H9 (cell line): Measurements from ENCODE around the gene BCL2L1. TPM values are rescaled to one million over a fixed set of nuclear protein-coding genes. Genes with fewer than 3 reads are reported as not detected.

Experiments
- DNase-seq: peaks from one replicate; pipeline ENCODE4 v3.0.0-alpha.2; 2017
- H2AFZ ChIP-seq: one replicate; pipeline ENCODE4 v1.6.1; 2013; ENCODE audit warnings: mild to moderate bottlenecking, low read length, control low read depth, moderate library complexity
- H2AK5ac ChIP-seq: 2 replicates; pipeline ENCODE4 v1.6.1; 2013; ENCODE audit warnings: low read length, control low read depth, mixed read lengths; ENCODE audit not compliant: insufficient read length
- H2BK120ac ChIP-seq: one replicate; pipeline ENCODE4 v1.6.1; 2013; ENCODE audit warnings: low read depth, mild to moderate bottlenecking, low read length, control low read depth, inconsistent platforms; ENCODE audit not compliant: poor library complexity, severe bottlenecking
- H2BK12ac ChIP-seq: 2 replicates; pipeline ENCODE4 v1.6.1; 2013; ENCODE audit warnings: low read length, control low read depth, mixed read lengths, low read depth; ENCODE audit not compliant: insufficient read length
- H2BK15ac ChIP-seq: 2 replicates; pipeline ENCODE4 v1.6.1; 2013; ENCODE audit warnings: low read depth, low read length, control low read depth
- H2BK20ac ChIP-seq: one replicate; pipeline ENCODE4 v1.6.1; 2013; ENCODE audit warnings: low read depth, mild to moderate bottlenecking, low read length, control low read depth, inconsistent platforms; ENCODE audit not compliant: poor library complexity, severe bottlenecking
- H2BK5ac ChIP-seq: 2 replicates; pipeline ENCODE4 v1.6.1; 2013; ENCODE audit warnings: low read length, control low read depth, mixed read lengths; ENCODE audit not compliant: insufficient read length
- H3K14ac ChIP-seq: 2 replicates; pipeline ENCODE4 v1.6.1; 2013; ENCODE audit warnings: low read length, control low read depth; ENCODE audit not compliant: insufficient read depth
- H3K18ac ChIP-seq: 2 replicates; pipeline ENCODE4 v1.6.1; 2013; ENCODE audit warnings: low read depth, mild to moderate bottlenecking, mixed read lengths, low read length, control low read depth; ENCODE audit not compliant: insufficient read length
- H3K23ac ChIP-seq: 2 replicates; pipeline ENCODE4 v1.6.1; 2013; ENCODE audit warnings: low read length, control low read depth, mixed read lengths, low read depth; ENCODE audit not compliant: insufficient read length
- H3K23me2 ChIP-seq: 2 replicates; pipeline ENCODE4 v1.6.1; 2013; ENCODE audit warnings: low read depth, mild to moderate bottlenecking, mixed read lengths, low read length, control low read depth; ENCODE audit not compliant: insufficient read length, poor library complexity, severe bottlenecking
- H3K27ac ChIP-seq: 2 replicates; pipeline ENCODE4 v1.5.1; 2013; ENCODE audit warnings: low read length, control low read depth, mixed read lengths, low read depth; ENCODE audit not compliant: insufficient read length
- H3K27me3 ChIP-seq: 2 replicates; pipeline ENCODE4 v1.6.1; 2013; ENCODE audit warnings: low read length, control low read depth, inconsistent platforms; ENCODE audit not compliant: insufficient read depth
- H3K4ac ChIP-seq: 2 replicates; pipeline ENCODE4 v1.6.1; 2013; ENCODE audit warnings: low read depth, mild to moderate bottlenecking, control low read depth, inconsistent platforms, low read length, moderate library complexity
- H3K4me1 ChIP-seq: 2 replicates; pipeline ENCODE4 v1.6.1; 2013; ENCODE audit warnings: low read length, control low read depth, inconsistent platforms; ENCODE audit not compliant: insufficient read depth
- H3K4me2 ChIP-seq: 2 replicates; pipeline ENCODE4 v1.6.1; 2013; ENCODE audit warnings: low read length, control low read depth, mixed read lengths; ENCODE audit not compliant: insufficient read length, insufficient read depth
- H3K56ac ChIP-seq: 2 replicates; pipeline ENCODE4 v1.6.1; 2013; ENCODE audit warnings: low read depth, mild to moderate bottlenecking, mixed read lengths, low read length, control low read depth; ENCODE audit not compliant: insufficient read length
- H3K79me1 ChIP-seq: 2 replicates; pipeline ENCODE4 v1.6.1; 2013; ENCODE audit warnings: low read depth, mild to moderate bottlenecking, moderate library complexity, low read length, control low read depth, inconsistent platforms; ENCODE audit not compliant: insufficient read depth, poor library complexity, severe bottlenecking
- H3K79me2 ChIP-seq: 2 replicates; pipeline ENCODE4 v1.6.1; 2013; ENCODE audit warnings: low read length, control low read depth, inconsistent platforms; ENCODE audit not compliant: insufficient read depth
- H3K9ac ChIP-seq: 2 replicates; pipeline ENCODE4 v1.6.1; 2013; ENCODE audit warnings: low read length, control low read depth, mixed read lengths; ENCODE audit not compliant: insufficient read length; ENCODE audit errors: extremely low read depth
- H3K9me3 ChIP-seq: one replicate; pipeline ENCODE4 v1.6.1; 2013; ENCODE audit warnings: low read depth, low read length, inconsistent platforms; ENCODE audit not compliant: control insufficient read depth
- H3T11ph ChIP-seq: one replicate; pipeline ENCODE4 v1.6.1; 2013; ENCODE audit warnings: mild to moderate bottlenecking, low read length, control low read depth, inconsistent platforms
- H4K20me1 ChIP-seq: one replicate; pipeline ENCODE4 v1.6.1; 2013; ENCODE audit not compliant: control insufficient read depth, insufficient read length, insufficient read depth
- H4K5ac ChIP-seq: 2 replicates; pipeline ENCODE4 v1.6.1; 2013; ENCODE audit warnings: low read depth, mild to moderate bottlenecking, mixed read lengths, low read length, control low read depth; ENCODE audit not compliant: insufficient read length
- H4K8ac ChIP-seq: replicated peaks from 2 replicates; pipeline ENCODE4 v1.6.1; 2013; ENCODE audit warnings: low read length, control low read depth, mixed read lengths, low read depth; ENCODE audit not compliant: insufficient read length
- H4K91ac ChIP-seq: 2 replicates; pipeline ENCODE4 v1.6.1; 2013; ENCODE audit warnings: low read depth, mild to moderate bottlenecking, moderate library complexity, mixed read lengths, low read length, control low read depth; ENCODE audit not compliant: insufficient read length
- H3K27ac Mint-ChIP-seq, 3 experiments: 2 replicates in 2 of 3; 3 replicates in 1 of 3; pipeline ENCODE4 v1.8.0; 2020 to 2021; ENCODE audit warnings: mixed read lengths in 3 of 3, mild to moderate bottlenecking in 1 of 3, moderate library complexity in 1 of 3
- H3K27me3 Mint-ChIP-seq: 2 replicates; pipeline ENCODE4 v1.8.0; 2021; ENCODE audit warnings: low read depth, mild to moderate bottlenecking, moderate library complexity, mixed read lengths
- H3K36me3 Mint-ChIP-seq, 3 experiments: 2 replicates in 2 of 3; 3 replicates in 1 of 3; pipeline ENCODE4 v1.8.0; 2020 to 2021; ENCODE audit warnings: low read depth in 3 of 3, mixed read lengths in 3 of 3; ENCODE audit not compliant: insufficient read depth in 1 of 3
- H3K4me1 Mint-ChIP-seq, 2 experiments: 2 replicates each; pipeline ENCODE4 v1.8.0; 2020; ENCODE audit warnings: mixed read lengths in 2 of 2
- H3K4me3 Mint-ChIP-seq, 2 experiments: 2 replicates in 1 of 2; 3 replicates in 1 of 2; pipeline ENCODE4 v1.8.0; 2020 to 2021; ENCODE audit warnings: mild to moderate bottlenecking in 2 of 2, mixed read lengths in 2 of 2, moderate library complexity in 1 of 2
- H3K9me3 Mint-ChIP-seq, 2 experiments: 2 replicates in 1 of 2; 3 replicates in 1 of 2; pipeline ENCODE4 v1.8.0; 2020; ENCODE audit warnings: mild to moderate bottlenecking in 2 of 2, mixed read lengths in 2 of 2, moderate library complexity in 1 of 2
- CTCF ChIP-seq: fragments of 200-600 bp; sonication (generic); conservative IDR thresholded peaks from 3 replicates; pipeline ENCODE4 v1.8.0; 2021; ENCODE audit warnings: antibody characterized with exemption, mild to moderate bottlenecking
- WGBS: extraction: QIAGEN DNeasy Blood & Tissue Kit; methylation state at CpG from one replicate; pipeline ENCODE4 v1.1.7; 2013; ENCODE audit warnings: missing lambda C conversion rate, low lambda C conversion rate, mixed read lengths; ENCODE audit not compliant: insufficient read length; ENCODE audit errors: extremely low coverage; 5-methylcytosine and 5-hydroxymethylcytosine counted together
- total RNA-seq: library from RNA; stranded (reverse); gene quantifications from 2 replicates; pipeline ENCODE4 v1.2.1, GENCODE V29; 2021

Gene BCL2L1
- total RNA-seq, 1 experiment from 2014 or later: 105 TPM

DNA sequence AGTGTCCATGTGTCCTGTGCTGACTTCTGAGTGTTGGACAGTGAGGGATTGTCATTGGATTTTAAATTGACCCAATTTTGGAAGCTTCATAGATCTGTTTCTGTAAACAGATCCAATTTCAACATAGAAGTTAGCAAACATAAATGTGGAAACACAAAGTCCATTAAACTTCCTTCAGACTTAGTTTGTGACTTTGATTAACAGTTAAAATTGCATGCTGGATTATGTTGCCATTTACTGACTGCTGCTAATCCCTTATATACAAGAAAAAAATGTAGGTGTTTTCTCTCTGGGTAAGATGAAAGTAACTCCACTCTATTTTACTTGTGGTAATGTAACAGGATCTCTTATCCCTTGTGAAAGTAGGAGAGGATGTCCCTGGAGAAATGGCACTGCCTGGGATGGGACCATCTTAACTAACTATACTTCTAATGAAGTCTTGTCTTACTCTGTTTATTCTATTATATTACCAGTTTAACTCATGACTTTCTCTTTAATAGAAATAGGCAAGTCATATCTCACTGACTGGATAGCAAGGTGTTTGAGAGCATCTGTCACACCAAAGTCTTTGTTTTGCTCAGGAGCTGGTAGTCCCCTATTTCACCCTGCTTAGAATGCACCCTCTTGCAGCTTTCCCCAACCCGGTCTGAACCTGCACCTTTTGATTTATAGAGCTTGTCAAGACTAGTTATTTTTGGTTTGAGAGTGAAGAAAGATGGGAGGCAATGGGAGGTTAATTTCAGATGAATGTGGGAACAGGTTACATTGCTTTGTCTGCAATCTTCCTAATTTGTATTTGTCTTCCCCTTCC is 23.6 kb upstream of the BCL2L1 start:
- Histone ChIP-seq H4K5ac (no peak overlapping the region), H3K27ac (no peak overlapping the region), H4K8ac (no peak overlapping the region), H2BK5ac (no peak overlapping the region), H3K23ac (no peak overlapping the region), H3K79me2 (peaks cover 6% of the 10 kb centered on the region; the same call in 1 of the 2 replicates), H3K9me3 (no peaks in the 10 kb centered on the region), H3K4me2 (no peak overlapping the region), H3K14ac (no peak overlapping the region), H3K9ac (no peak overlapping the region), H3K4ac (no peak overlapping the region), H4K20me1 (no peaks in the 10 kb centered on the region), H2BK15ac (no peak overlapping the region), H3K23me2 (no peaks in the 10 kb centered on the region), H3K18ac (no peak overlapping the region), H3K27me3 (no peaks in the 10 kb centered on the region), H2BK20ac (no peak overlapping the region), H3K4me1 (no peaks in the 10 kb centered on the region), H4K91ac (no peak overlapping the region), H2AFZ (no peak overlapping the region), H2BK12ac (no peak overlapping the region), H3T11ph (no peak overlapping the region), H2BK120ac (no peak overlapping the region), H3K79me1 (peaks cover 5% of the 10 kb centered on the region), H3K56ac (no peak overlapping the region), H2AK5ac (no peak overlapping the region)
- H3K36me3 Mint-ChIP-seq: peaks cover 18 to 63% (median 39%) of the 10 kb centered on the region in 3 experiments; a peak in 6 of 7 replicates
- no CpG with 5 or more reads among the region's 1 CpG for WGBS
- no peak for TF ChIP-seq CTCF
- H3K27ac Mint-ChIP-seq: peak overlapping the region in 2 of 3 experiments; percentile 42 to 58; a peak in 2 of 7 replicates
- H3K4me3 Mint-ChIP-seq: no peak overlapping the region
- peaks cover 5 to 12% of the 10 kb centered on the region in 2 experiments; a peak in 3 of 4 replicates for H3K4me1 Mint-ChIP-seq
- no peaks in the 10 kb centered on the region for H3K27me3 Mint-ChIP-seq
- no peak for DNase-seq
- no peaks in the 10 kb centered on the region for H3K9me3 Mint-ChIP-seq
